K562 (cell line): ENCODE results near the gene RASSF1. TPM values are rescaled to one million over a fixed set of nuclear protein-coding genes. Genes with fewer than 3 reads are reported as not detected.

ENCODE experiments used
- ATF6 ChIP-seq: sonication (generic); formaldehyde crosslinking; IDR thresholded peaks from 2 replicates; pipeline ENCODE4 v1.4.0; 2020; ENCODE audit warnings: mild to moderate bottlenecking, missing genetic modification reagents
- DACH1 ChIP-seq: fragments of 450-650 bp; IDR thresholded peaks from 2 replicates; pipeline ENCODE4 v1.6.1; 2018; ENCODE audit not compliant: partially characterized antibody
- ETV5 ChIP-seq: sonication (generic); formaldehyde crosslinking; IDR thresholded peaks from 2 replicates; pipeline ENCODE4 v1.4.0; 2020; ENCODE audit warnings: low read depth, mild to moderate bottlenecking, missing genetic modification reagents
- IFI16 ChIP-seq: fragments of 250-450 bp; sonication (Bioruptor Pico); IDR thresholded peaks from 2 replicates; pipeline ENCODE4 v2.1.2; 2022; ENCODE audit warnings: mild to moderate bottlenecking, inconsistent platforms
- JUNB ChIP-seq: fragments of 450-650 bp; formaldehyde crosslinking; conservative IDR thresholded peaks from 2 replicates; pipeline ENCODE4 v1.4.0; 2020; ENCODE audit warnings: mild to moderate bottlenecking
- JUND ChIP-seq, 2 experiments: IDR thresholded peaks; 2 replicates in 1 of 2; 3 replicates in 1 of 2; pipeline ENCODE4 v1.6.1; 2011; ENCODE audit warnings: borderline replicate concordance in 2 of 2, low read depth in 2 of 2, low read length in 2 of 2, improper control_type of control experiment in 1 of 2, missing biosample characterization in 1 of 2, missing genetic modification characterization in 1 of 2, missing genetic modification reagents in 1 of 2
- NFXL1 ChIP-seq: fragments of 450-650 bp; formaldehyde crosslinking; IDR thresholded peaks from 2 replicates; pipeline ENCODE4 v1.4.0; 2021; ENCODE audit warnings: mild to moderate bottlenecking
- NR3C1 ChIP-seq: sonication (generic); formaldehyde crosslinking; IDR thresholded peaks from 2 replicates; pipeline ENCODE4 v1.8.1; 2022; ENCODE audit warnings: missing genetic modification reagents
- NUFIP1 ChIP-seq: fragments of 450-650 bp; IDR thresholded peaks from 2 replicates; pipeline ENCODE4 v1.6.1; 2018; ENCODE audit not compliant: partially characterized antibody
- PYGO2 ChIP-seq: fragments of 450-650 bp; IDR thresholded peaks from 2 replicates; pipeline ENCODE4 v1.6.1; 2016; ENCODE audit warnings: mild to moderate bottlenecking, missing genetic modification characterization, moderate library complexity, missing compliant biosample characterization
- RB1 ChIP-seq: fragments of 450-650 bp; IDR thresholded peaks from 2 replicates; pipeline ENCODE4 v1.6.1; 2017; ENCODE audit warnings: low read depth, mild to moderate bottlenecking
- STAG1 ChIP-seq: sonication (generic); formaldehyde crosslinking; IDR thresholded peaks from 2 replicates; pipeline ENCODE4 v1.5.0; 2020; ENCODE audit warnings: missing genetic modification reagents, borderline replicate concordance
- TAF1 ChIP-seq: IDR thresholded peaks from 2 replicates; pipeline ENCODE4 v1.6.1; 2011; ENCODE audit warnings: mild to moderate bottlenecking, low read length, moderate library complexity; ENCODE audit not compliant: insufficient read depth, control insufficient read depth, severe bottlenecking; ENCODE audit errors: extremely low read depth
- UBTF ChIP-seq, 2 experiments: IDR thresholded peaks; 2 replicates each; pipeline ENCODE4 v1.6.1; 2012; ENCODE audit warnings: improper control_type of control experiment in 2 of 2, low read depth in 2 of 2, low read length in 2 of 2, borderline replicate concordance in 1 of 2
- XRCC4 ChIP-seq: IDR thresholded peaks from one replicate; pipeline ENCODE4 v1.6.1; 2011; ENCODE audit not compliant: insufficient read depth, insufficient read length; ENCODE audit errors: extremely low read depth
- YY1 ChIP-seq, 3 experiments: IDR thresholded peaks; 2 replicates each; pipeline ENCODE4 v1.6.1; 2011; ENCODE audit warnings: low read length in 2 of 3, mild to moderate bottlenecking in 2 of 3, moderate library complexity in 2 of 3, borderline replicate concordance in 1 of 3, control low read depth in 1 of 3, low read depth in 1 of 3; ENCODE audit not compliant: insufficient read depth in 3 of 3, insufficient replicate concordance in 2 of 3, control insufficient read depth in 1 of 3, insufficient read length in 1 of 3; ENCODE audit errors: extremely low read depth in 1 of 3
- ZNF431 ChIP-seq: sonication (generic); formaldehyde crosslinking; IDR thresholded peaks from 2 replicates; pipeline ENCODE4 v1.8.0; 2022; ENCODE audit warnings: mild to moderate bottlenecking, missing genetic modification reagents
- ZZZ3 ChIP-seq: fragments of 450-650 bp; IDR thresholded peaks from 2 replicates; pipeline ENCODE4 v1.6.1; 2016; ENCODE audit warnings: antibody characterized with exemption, mild to moderate bottlenecking, moderate library complexity
- polyA plus RNA-seq, 8 experiments: library from polyadenylated mRNA; depleted of rRNA in 4 of 8; stranded (reverse) in 5 of 8; unstranded in 3 of 8; fragments of >200 nt; fragmentation: Nextera tagmentation in 2 of 8; fragmentation: Illumina TruSeq in 1 of 8; extraction: Ambion mirVana in 2 of 8; extraction: Trizol in 1 of 8; gene quantifications; 2 replicates each; pipeline versions ENCODE4 v1.2.1 to v1.2.3, GENCODE V29; 2011 to 2014; ENCODE audit warnings: inconsistent platforms in 1 of 8, missing spikeins in 1 of 8
- total RNA-seq, 7 experiments: library from RNA; depleted of rRNA in 6 of 7; stranded (reverse); fragments of >200 nt in 6 of 7; fragmentation: Illumina TruSeq in 2 of 7; extraction: Trizol in 2 of 7; gene quantifications; 2 replicates each; pipeline versions ENCODE4 v1.2.1 to v1.2.3, GENCODE V29; 2011 to 2021; ENCODE audit warnings: low replicate concordance in 1 of 7
- TF ChIP-seq, protein P1 (sequence below): sonication (generic); formaldehyde crosslinking; IDR thresholded peaks from 2 replicates; pipeline ENCODE4 v1.8.1; 2022; ENCODE audit warnings: missing genetic modification reagents

Gene RASSF1
- total and polyA plus RNA-seq, 9 of the 15 experiments (the other 6 are each of a cell fraction or from before 2014, with no cell fraction given) = 3.6 to 57.1 (median 24.6) TPM

GRCh38 chr3:50365080-50365841 lies 24.6 kb upstream of the RASSF1 start (continued):
- no peak for TF ChIP-seq ATF6 (CRISPR knock-in tag)
- no peak for TF ChIP-seq XRCC4
- peak in 2 of 3 experiments; percentile 10 to 40 for TF ChIP-seq YY1 (IDR thresholded peaks at IDR 0.05; ENCODE audit: borderline replicate concordance in 1 of 3, control insufficient read depth in 1 of 3, extremely low read depth in 1 of 3, insufficient read depth in 3 of 3, insufficient read length in 1 of 3, insufficient replicate concordance in 2 of 3, low read depth in 1 of 3, low read length in 2 of 3)
- TF ChIP-seq ZZZ3 = no peak
- TF ChIP-seq RB1 = no peak
- TF ChIP-seq JUNB (CRISPR knock-in tag) = no peak
- TF ChIP-seq JUND (IDR thresholded peaks at IDR 0.05; ENCODE audit: borderline replicate concordance, low read depth, low read length) = no peak
- no peak for TF ChIP-seq JUND (tag; IDR thresholded peaks at IDR 0.05; ENCODE audit: borderline replicate concordance, low read depth, low read length)
- TF ChIP-seq NFXL1 (CRISPR knock-in tag) = no peak
- TF ChIP-seq NR3C1 (CRISPR knock-in tag) = no peak
- no peak for TF ChIP-seq NUFIP1
- TF ChIP-seq PYGO2 (tag) = no peak
- TF ChIP-seq, protein P1, sequence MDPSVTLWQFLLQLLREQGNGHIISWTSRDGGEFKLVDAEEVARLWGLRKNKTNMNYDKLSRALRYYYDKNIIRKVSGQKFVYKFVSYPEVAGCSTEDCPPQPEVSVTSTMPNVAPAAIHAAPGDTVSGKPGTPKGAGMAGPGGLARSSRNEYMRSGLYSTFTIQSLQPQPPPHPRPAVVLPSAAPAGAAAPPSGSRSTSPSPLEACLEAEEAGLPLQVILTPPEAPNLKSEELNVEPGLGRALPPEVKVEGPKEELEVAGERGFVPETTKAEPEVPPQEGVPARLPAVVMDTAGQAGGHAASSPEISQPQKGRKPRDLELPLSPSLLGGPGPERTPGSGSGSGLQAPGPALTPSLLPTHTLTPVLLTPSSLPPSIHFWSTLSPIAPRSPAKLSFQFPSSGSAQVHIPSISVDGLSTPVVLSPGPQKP (CRISPR knock-in tag) = no peak
- no peak for TF ChIP-seq TAF1
- no peak for TF ChIP-seq IFI16 (CRISPR knock-in tag)
- TF ChIP-seq DACH1 = no peak
- TF ChIP-seq UBTF (IDR thresholded peaks at IDR 0.05; ENCODE audit: borderline replicate concordance in 1 of 2, low read depth in 2 of 2, low read length in 2 of 2) = no peak
- TF ChIP-seq ETV5 (CRISPR knock-in tag) = no peak
- TF ChIP-seq STAG1 (CRISPR knock-in tag) = no peak
- TF ChIP-seq ZNF431 = no peak
